Dermis blood vessel endothelial cell (primary cell): Measurements from ENCODE around the gene RGMA. TPM values are rescaled to one million over a fixed set of nuclear protein-coding genes. Genes with fewer than 3 reads are reported as not detected.

Experiments used
- DNase-seq: peaks from one replicate; pipeline ENCODE4 v3.0.0; 2010
- total RNA-seq: library from RNA; depleted of rRNA; stranded (reverse); fragments of >200 nt; gene quantifications from 2 replicates; pipeline ENCODE4 v1.2.3, GENCODE V29; 2014

The RGMA gene, protein sequence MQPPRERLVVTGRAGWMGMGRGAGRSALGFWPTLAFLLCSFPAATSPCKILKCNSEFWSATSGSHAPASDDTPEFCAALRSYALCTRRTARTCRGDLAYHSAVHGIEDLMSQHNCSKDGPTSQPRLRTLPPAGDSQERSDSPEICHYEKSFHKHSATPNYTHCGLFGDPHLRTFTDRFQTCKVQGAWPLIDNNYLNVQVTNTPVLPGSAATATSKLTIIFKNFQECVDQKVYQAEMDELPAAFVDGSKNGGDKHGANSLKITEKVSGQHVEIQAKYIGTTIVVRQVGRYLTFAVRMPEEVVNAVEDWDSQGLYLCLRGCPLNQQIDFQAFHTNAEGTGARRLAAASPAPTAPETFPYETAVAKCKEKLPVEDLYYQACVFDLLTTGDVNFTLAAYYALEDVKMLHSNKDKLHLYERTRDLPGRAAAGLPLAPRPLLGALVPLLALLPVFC
- total RNA-seq = 0.34 and 0.47 TPM in 2 replicates

- no peak for DNase-seq
These were observed at the start of gene RGMA for GRCh38 chr15:93088981-93089726. Gene RGMA (minus strand): TSS chr15:93089211. CDS start chr15:93088932, 279 bp downstream.

- DNase-seq = no peak
These were observed 47.6 kb upstream of the RGMA start for GRCh38 chr15:93136606-93137005.

GRCh38 chr15:93135997-93136397 lies 47.0 kb upstream of the RGMA start:
- no peak for DNase-seq

DNA sequence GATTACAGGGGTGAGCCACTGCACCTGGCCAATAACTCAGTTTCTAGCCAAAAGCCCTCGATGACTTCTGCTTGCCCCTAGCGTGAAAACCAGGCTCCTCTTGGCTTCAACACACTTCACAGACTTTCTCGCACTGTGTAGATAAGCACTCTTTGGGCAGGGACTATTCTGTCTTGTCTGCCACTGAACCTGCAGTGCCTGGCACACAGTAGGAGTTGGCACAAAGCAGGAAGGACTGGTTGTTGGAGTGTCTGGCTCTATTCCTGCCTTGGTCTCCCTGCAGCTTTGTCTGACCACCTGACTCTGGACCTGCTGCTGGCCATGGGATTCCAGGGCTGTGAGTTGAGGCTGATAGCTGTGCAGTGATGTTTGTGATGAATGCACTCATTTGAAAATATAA lies 46.4 kb upstream of the RGMA start:
- DNase-seq = no peak

GRCh38 chr15:93131485-93132095 lies 42.6 kb upstream of the RGMA start:
- no peak for DNase-seq

DNA sequence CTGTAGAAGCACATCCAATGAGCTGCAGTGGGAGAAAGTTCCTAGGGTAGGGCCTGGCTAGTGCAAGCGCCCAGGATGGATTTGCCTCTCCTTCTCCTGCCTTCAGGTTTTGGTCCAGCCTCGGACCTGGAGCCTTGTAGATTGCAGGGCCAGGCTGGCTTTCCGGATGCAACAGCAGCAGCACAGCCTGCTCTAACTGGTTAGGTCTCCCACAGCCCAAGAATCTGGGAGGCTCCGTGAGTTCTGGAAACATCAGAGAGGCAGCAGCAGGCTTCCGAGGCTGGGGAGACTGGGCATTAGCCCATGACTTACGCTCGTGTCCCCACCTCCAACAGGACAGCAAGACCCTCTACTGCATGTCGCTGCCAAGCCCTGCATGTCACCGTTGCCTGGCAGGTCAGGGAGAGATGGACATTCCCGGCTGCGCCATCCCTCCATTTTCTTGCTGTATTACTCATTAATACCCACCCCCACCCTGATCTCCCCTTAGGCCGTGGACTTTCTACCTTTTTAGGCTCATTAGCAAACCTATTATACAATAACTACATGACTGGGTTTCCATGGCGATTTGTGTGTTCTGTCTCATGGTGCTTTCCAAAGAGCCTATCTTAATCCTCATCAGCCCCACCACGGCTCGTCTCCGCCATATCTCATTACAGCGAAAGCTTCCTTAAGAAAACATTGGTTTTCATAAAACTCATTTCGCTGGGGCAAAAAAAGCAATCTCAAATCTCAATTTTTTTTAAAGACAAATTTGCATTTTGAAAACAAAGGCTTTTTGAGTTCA lies 40.9 kb upstream of the RGMA start:
- no peak for DNase-seq

DNA sequence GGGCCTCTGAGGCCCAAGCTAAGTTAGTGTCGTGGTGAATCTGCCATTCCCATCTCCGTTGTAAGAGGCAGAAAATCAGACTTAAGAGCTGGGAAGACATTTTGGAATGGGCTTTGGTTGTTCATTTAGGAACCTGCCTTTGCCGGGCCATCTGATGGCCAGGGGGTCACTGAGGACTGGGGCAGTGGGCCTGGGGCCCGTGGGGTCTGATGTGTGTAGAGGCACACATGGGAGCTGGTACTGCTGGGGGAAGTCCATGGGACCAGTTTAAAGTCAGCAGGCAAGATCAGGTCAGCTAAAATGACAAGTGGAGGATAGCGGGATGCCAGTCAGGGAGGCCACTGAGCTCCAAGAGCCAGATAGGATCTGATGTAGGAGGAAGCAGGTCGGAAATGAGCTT lies 38.3 kb upstream of the RGMA start:
- DNase-seq = no peak

GRCh38 chr15:93126599-93126998 lies 37.6 kb upstream of the RGMA start:
- DNase-seq = no peak

GRCh38 chr15:93126148-93126547 lies 37.1 kb upstream of the RGMA start:
- no peak for DNase-seq

DNA sequence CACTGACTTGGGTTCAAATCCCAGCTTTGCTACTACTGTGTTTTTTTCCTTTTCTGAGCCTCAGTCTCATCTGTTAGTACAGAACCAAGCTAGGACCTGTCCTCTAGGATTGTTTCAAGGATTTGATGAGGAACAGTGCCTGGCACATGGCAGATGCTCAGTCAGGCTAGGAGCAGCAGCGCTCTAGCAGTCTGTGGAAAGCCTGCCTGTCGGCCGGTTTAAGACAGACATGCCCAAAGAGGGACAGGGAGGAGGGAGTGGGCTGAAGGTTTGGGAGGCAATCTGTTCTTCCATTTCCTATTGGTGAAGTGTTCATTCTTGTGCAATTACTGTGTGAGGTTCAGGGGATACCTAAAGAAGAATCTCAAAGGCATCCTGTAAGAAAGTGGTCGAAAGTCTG lies 35.1 kb upstream of the RGMA start:
- no peak for DNase-seq

GRCh38 chr15:93121973-93122910 lies 33.2 kb upstream of the RGMA start:
- no peak for DNase-seq

GRCh38 chr15:93121107-93121506 lies 32.1 kb upstream of the RGMA start:
- DNase-seq = no peak

DNA sequence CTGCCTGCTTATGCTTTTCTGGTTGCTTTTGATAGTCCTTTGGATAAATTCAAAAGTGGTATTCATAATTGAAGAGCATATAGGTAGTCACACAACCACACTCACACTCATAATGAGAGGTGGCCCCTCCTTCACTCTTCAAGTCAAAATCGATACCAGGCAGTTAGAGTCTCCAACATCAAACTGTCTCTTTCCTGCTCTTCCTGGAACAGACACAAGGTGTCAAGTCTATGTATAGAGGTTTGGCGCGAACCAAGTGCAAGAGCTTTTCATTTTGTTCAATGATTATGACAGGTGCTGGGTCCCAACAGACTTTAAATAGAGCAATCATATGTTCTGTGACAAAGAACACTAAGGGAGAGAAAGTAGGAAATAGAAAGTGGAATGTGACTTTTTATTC lies 29.9 kb upstream of the RGMA start:
- no peak for DNase-seq

DNA sequence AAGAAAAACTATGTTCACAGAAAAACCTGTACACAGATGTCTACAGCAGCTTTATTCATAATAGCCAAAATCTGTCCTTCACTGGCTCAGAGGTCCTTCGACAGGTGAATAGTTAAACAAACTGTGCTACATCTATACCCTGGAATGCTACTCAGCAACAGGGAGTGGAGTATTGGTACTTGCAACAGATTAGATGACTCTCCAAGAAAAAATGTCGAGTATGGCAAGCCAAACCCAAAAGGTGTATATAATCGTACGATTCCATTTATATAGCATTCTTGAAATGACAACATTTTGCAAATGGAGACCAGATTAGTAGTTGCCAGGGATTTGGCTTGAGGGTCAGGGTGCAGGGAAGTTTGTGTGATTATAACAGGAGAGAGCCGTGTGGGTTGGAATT lies 22.4 kb upstream of the RGMA start:
- DNase-seq = no peak

DNA sequence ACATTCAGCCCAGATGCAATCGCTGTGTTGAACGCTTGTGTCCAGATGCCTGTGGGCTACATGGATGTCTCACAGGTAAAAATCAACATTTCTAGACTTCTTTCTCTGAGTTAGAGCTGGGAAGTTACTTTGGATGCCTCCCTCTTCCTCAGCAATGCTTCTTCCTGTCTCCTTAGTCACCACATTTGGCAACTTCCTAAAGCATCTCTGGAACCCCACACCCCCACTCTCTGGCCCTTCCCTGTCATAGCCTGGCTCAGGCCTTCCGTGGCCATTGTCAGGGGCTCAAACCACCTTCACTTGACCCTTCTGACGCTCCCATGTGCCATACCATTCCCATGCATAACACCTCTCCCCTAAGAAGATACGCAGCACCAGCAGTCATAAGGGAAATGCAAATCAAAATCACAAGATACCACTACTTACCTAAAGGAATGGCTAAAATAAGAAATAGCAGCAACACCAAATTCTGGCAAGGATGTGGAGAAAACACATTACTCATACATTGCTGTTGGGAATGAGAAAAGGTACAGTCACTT lies 21.6 kb upstream of the RGMA start:
- DNase-seq = no peak

GRCh38 chr15:93109336-93110102 lies 20.5 kb upstream of the RGMA start:
- no peak for DNase-seq

- no peak for DNase-seq
These were observed 18.6 kb upstream of the RGMA start for GRCh38 chr15:93107646-93108045.

DNA sequence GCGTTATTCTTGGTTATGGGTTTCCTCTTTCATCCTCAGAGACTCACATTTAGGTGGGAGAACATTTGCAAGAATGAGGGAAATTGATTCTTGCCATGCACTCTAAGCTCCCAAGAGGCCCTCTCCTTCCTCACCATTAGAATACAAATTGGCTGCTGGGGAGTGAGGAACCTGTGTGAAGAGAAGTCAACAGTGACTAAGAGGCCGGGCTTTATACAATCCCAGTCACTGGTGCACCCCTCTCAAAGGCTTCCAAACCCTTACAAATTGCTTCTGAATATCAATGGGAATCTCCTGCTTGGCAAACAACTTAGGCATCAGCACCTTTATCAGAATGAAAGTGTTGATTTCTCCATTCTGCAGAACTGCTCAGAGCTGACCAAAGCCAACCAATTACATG lies 16.5 kb upstream of the RGMA start:
- DNase-seq = no peak

DNA sequence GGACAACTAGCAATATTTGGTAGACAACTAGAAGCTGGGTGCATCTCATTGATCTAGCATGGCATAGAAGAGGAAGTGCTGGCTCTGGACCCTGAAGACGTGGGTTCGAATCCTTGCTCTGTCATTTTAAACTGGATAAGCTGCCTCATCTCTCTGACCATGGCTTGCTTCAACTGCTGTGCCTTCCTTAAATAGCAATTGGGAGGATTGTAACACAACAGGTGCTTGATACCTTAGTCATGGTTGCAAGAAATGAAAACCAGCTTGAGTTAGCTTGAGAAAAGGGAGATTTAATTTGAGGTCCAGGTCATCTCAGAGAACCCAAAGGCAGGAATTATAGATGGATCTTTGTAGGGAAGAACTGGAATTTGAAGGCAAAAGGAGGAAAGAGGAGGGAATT lies 14.8 kb upstream of the RGMA start:
- DNase-seq = no peak

- no peak for DNase-seq
These were observed 13.2 kb upstream of the RGMA start for GRCh38 chr15:93102211-93102610.

GRCh38 chr15:93093765-93094164 lies 4.8 kb upstream of the RGMA start:
- DNase-seq = no peak
